ENCODE measurements around the gene SPATA22.
A peak's percentile ranks its signal among the peaks of the same experiment; 100 is the strongest.
"Not testable (repeated sequence)": the region's sequence is repeated elsewhere in the genome, so short reads cannot be mapped to it uniquely, and the experiment has no call there.

The SPATA22 gene

DNA sequence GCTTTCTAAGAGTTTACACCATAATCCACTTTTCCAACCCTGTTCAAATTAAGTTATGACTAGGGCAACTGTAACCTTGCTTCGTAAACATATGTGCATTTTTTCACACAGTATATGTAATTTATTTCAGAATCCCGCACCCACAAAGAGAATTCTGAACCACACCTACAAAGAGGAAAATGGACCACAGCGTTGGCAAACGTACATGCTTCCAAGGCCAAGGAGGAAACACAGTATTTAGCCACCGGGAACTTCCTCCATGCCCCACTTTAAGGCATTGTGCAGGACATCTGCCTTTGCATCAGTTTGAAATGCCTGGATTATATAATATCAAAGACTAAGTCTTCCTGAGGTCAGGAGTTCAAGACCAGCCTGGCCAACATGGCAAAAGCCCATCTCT lies 2.1 kb downstream of the SPATA22 start:
- DNase-seq, result no peak

DNA sequence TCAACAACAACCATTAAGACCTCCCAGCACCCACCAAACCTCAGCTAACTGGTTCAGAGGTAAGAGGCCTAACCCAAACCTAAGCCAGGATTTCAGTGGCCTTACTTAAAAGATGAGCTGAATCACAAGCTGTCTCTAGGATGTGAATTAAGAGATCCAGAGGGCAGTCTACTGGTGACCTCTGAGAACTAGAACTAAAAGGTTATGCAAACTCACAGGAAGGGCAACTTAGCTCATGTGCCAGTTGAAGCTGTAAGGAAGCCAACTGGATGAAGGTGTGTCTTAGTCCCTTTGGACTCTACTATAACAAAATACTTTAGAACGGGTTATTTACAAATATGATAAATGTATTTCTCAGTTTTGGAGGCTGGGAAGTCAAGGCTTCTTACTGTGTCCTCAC lies 5.3 kb downstream of the SPATA22 start:
- not testable (repeated sequence) for DNase-seq

- DNase-seq, result no peak
Measured at GRCh38 chr17:3448059-3448665, 23.5 kb downstream of the SPATA22 start.

DNA sequence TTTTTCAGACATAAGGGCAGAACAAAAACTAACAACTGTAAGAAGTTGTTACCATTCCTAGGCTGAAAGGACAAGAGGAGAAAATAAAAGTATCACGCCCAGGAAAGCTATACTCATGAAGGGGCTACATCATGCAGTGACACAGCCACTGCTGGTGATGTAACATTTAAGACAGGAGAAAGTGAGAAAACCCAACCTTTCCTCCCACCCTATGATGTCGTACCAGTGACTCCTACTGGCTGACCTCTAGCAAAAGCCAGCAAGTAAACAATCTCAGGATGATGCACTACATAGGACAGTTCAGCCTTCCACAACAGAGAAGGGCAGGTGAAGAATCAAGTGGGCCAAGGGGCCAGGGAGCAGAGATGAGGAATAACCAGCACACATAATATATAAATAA lies 24.0 kb downstream of the SPATA22 start:
- DNase-seq, result no peak

- no peak for DNase-seq
Measured at GRCh38 chr17:3440451-3440850, 31.2 kb downstream of the SPATA22 start.

GRCh38 chr17:3438368-3438767 lies 33.3 kb downstream of the SPATA22 start:
- DNase-seq, result no peak

DNA sequence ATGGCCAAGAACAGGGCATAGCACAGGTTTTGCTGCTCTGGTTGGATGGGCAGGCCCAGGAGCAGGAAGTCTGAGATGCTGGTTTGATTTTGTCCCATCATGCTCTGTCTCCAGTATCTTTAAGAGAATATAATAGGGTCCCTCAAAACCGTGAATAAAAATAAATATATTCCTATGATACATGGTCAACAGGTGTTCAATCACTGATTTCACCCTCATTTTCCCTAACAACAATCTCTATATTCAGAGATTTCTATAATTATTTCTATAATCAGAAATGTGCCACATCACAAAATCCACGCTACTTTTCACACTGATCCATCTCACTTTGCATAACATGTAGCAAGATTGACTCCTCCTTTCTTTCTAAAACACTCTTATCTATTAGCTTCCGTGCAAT lies 37.9 kb downstream of the SPATA22 start, which contains the start of gene OR1E2:
Gene OR1E2, minus strand, starts transcription at position 101 of the 400 bp plus-strand sequence. Its CDS starts 0 bp downstream, at position 101.
- DNase-seq, result no peak

DNA sequence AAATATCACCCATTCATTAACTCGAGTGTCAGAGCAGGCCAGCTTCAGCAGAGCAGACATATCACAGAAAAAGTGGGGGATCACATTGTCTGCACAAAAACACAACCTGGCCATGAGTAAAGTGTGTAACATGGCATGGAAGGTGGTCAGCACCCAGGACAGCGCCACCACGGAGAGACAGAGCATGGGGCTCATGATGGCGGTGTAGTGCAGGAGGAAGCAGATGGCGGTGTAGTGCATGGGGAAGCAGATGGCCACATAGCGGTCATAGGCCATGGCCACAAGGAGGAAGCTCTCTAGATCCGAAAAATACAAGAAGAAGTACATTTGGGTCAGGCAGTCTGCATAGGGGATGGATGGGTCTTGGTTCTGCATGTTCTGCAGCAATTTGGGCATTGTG lies 38.4 kb downstream of the SPATA22 start:
- peak; percentile 43 for DNase-seq

- no peak for DNase-seq
Measured at GRCh38 chr17:3418222-3418621, 53.4 kb downstream of the SPATA22 start.

GRCh38 chr17:3415610-3416009 lies 56.0 kb downstream of the SPATA22 start:
- DNase-seq, result no peak

DNA sequence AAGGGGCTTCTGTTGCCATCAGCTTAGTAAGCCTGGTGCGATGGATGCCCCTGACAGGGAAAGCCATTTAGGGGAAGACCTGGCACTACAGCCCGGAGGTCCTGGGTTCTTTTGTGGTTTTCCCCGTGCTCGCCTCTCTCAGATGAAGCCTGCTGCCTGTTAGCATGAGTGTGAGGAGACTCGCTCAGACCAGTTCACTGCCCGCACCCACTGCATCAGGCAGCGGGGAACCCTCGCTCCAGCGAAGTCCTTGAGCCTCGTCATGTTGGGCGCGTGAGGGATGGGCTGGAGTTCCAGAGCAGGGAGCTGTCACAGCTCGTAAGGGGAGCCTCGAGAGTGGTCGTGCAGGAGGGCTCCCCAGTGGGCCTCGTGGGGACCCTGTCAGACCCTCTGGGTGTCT lies 59.4 kb downstream of the SPATA22 start:
- DNase-seq, result not testable (repeated sequence)

GRCh38 chr17:3411070-3411469 lies 60.5 kb downstream of the SPATA22 start, which contains the start of gene OR3A3:
Gene OR3A3 (plus strand): TSS chr17:3411370.
- DNase-seq, result no peak

GRCh38 chr17:3403856-3404255 lies 67.8 kb downstream of the SPATA22 start:
- DNase-seq, result not testable (repeated sequence)

- no peak for DNase-seq
Measured at GRCh38 chr17:3401786-3402185, 69.8 kb downstream of the SPATA22 start.

- peak; percentile 18 for DNase-seq
Measured at GRCh38 chr17:3400055-3400454, 71.6 kb downstream of the SPATA22 start.

GRCh38 chr17:3398310-3398709 lies 73.3 kb downstream of the SPATA22 start, which contains the start of gene OR1E1:
Gene OR1E1 (minus strand): TSS chr17:3398410. CDS start chr17:3398410, 0 bp downstream.
- DNase-seq, result no peak

DNA sequence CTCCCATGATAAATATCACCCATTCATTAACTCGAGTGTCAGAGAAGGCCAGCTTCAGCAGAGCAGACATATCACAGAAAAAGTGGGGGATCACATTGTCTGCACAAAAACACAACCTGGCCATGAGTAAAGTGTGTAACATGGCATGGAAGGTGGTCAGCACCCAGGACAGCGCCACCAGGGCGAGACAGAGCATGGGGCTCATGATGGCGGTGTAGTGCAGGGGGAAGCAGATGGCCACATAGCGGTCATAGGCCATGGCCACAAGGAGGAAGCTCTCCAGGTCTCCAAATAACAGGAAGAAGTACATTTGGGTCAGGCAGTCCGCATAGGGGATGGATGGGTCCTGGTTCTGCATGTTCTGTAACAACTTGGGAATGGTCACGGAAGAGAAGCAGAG lies 73.8 kb downstream of the SPATA22 start:
- peak; percentile 19 for DNase-seq
